ENCODE data around the gene LYPD4.

The LYPD4 gene

GRCh38 chr19:41872775-41873647, 28.5 kb upstream of the LYPD4 start:
- DNase-seq (ENCODE audit: low read depth) = peak; percentile 58
- TF ChIP-seq CTCF (conservative IDR thresholded peaks at IDR 0.05; ENCODE audit: control insufficient read depth, insufficient read depth, low read depth, low read length) = peak; percentile 61

DNA sequence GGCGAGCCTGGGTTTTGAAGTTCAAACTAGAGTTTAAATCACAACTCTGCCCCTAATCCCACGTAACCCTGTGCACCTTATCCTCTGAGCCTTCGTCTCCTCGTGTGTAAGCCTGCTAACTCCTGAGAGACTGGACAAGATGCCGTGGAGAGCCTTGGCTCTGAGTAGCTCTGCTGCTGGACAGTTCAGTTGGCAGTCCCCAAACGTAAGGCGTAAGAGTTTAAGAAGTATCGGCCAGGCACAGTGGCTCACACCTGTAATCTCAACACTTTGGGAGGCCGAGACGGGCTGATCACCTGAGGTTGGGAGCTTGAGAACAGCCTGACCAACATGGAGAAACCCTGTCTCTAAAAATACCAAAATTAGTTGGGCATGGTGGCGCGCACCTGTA, 27.9 kb upstream of the LYPD4 start:
- TF ChIP-seq CTCF (conservative IDR thresholded peaks at IDR 0.05; ENCODE audit: control insufficient read depth, insufficient read depth, low read depth, low read length) = no peak
- H3K4me3 ChIP-seq (ENCODE audit: control insufficient read depth, low read depth, low read length) = no peak overlapping the region
- DNase-seq (ENCODE audit: low read depth) = peak; percentile 25

More at GRCh38 chr19:41872775-41873647, 28.5 kb upstream of the LYPD4 start:
- H3K4me3 ChIP-seq (ENCODE audit: control insufficient read depth, low read depth, low read length) = no peak overlapping the region

DNA sequence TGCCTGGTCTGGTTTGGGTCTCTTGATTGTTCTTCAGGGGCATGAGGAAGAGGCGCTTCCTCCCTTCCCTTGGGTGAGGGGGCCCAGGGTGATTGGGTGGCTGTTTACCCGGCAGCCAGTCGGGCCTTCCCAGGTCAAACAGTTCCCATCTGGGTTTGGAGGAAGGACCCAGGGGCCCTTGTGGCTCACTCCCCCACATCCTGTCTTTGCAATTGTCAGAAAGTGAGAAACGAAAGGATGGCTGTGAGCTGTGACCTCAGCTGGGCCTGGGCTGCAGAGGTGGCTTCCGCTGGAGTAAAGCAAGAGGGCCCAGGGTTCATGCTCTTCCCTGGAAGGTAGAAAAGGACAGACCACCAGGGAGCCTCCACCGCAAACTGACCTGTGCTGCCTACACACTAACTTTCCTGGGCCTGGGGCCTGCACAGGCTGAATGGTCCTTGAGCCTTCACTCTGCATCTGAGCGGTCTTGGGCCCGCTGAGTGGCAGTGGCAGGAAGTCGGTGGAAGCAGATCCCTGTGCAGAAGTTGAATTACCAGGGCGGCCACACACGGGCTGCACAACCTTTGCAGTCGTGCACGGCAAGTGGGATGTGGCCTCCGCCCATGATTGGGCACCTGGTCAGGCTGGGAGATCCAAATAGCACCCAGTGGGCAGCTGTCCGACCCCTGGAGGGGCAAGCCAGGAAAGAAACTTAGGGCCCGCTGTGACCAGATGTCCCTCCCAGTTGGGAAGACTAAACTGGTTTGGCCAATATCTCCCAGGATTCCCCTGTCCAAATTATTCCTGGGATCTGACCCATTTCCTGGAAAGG, 27.3 kb upstream of the LYPD4 start:
- no peak for TF ChIP-seq CTCF (conservative IDR thresholded peaks at IDR 0.05; ENCODE audit: control insufficient read depth, insufficient read depth, low read depth, low read length)
- no peak overlapping the region for H3K4me3 ChIP-seq (ENCODE audit: control insufficient read depth, low read depth, low read length)
- DNase-seq (ENCODE audit: low read depth) = no peak

DNA sequence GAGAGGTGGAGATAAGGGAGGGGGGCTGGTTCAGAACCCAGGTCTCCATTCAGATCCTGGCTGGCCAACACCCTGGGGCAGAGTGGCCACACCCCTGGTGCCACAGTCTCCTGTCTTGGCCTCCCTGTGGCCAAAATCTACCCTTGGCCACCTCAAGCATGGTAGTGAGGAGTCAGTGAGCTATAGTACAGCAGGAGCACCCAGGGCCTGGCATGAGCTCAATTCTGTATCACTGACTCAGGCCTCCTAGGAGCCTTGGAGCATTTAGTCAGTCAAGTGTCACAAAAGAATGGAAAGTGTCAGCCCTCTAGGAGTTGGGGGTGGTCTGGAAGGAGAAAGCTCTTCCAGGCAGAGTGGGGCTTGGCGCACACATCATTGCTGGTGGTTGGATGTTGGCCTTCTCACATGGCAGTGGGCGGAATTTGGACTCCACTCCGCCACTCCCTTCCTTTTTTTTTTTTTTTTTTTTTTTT, 26.0 kb upstream of the LYPD4 start:
- no peak for TF ChIP-seq CTCF (conservative IDR thresholded peaks at IDR 0.05; ENCODE audit: control insufficient read depth, insufficient read depth, low read depth, low read length)
- no peak overlapping the region for H3K4me3 ChIP-seq (ENCODE audit: control insufficient read depth, low read depth, low read length)
- DNase-seq (ENCODE audit: low read depth) = peak; percentile 74

DNA sequence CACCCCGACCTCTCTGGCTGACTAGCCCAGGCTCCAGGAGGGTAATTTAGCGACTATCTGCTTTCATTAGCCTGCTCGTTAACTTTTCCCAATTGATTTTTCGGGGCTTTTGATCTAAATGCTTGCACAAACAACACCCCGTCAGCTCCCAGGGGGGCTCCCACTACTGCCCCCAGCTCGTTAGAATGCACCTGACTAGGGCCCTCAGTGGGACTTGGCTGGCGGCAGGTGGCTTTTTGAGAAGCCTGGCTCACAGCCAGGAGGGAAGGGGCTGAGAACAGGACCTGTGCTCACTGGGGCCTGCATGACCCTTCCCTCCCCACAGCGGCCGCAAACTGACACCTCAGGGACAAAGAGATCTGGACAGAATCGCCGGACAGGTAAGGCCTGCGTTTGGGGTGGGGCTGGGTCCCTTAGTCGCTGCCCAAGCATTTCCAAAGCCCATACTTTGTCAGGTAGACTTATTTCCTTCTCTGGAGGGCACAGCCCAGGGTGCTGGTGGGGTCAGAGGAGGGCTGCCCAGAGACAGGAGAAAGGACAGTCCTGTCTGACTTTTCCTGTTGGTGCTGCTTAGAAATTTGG, 25.0 kb upstream of the LYPD4 start:
- no peak overlapping the region for H3K4me3 ChIP-seq (ENCODE audit: control insufficient read depth, low read depth, low read length)
- no peak for DNase-seq (ENCODE audit: low read depth)
- TF ChIP-seq CTCF (conservative IDR thresholded peaks at IDR 0.05; ENCODE audit: control insufficient read depth, insufficient read depth, low read depth, low read length) = no peak

GRCh38 chr19:41868989-41869300, 24.5 kb upstream of the LYPD4 start:
- H3K4me3 ChIP-seq (ENCODE audit: control insufficient read depth, low read depth, low read length) = no peak overlapping the region
- TF ChIP-seq CTCF (conservative IDR thresholded peaks at IDR 0.05; ENCODE audit: control insufficient read depth, insufficient read depth, low read depth, low read length) = no peak
- no peak for DNase-seq (ENCODE audit: low read depth)

Measured in fibroblast of mammary gland (primary cell).